NCI-H2196 (cell line): ENCODE measurements around the gene GRIK2.

ENCODE experiments used
- DNase-seq: peaks from one replicate; lab custom pipeline; 2025; ENCODE audit not compliant: unreplicated experiment; lab: John Stamatoyannopoulos, UW

GRIK2 gene

DNA sequence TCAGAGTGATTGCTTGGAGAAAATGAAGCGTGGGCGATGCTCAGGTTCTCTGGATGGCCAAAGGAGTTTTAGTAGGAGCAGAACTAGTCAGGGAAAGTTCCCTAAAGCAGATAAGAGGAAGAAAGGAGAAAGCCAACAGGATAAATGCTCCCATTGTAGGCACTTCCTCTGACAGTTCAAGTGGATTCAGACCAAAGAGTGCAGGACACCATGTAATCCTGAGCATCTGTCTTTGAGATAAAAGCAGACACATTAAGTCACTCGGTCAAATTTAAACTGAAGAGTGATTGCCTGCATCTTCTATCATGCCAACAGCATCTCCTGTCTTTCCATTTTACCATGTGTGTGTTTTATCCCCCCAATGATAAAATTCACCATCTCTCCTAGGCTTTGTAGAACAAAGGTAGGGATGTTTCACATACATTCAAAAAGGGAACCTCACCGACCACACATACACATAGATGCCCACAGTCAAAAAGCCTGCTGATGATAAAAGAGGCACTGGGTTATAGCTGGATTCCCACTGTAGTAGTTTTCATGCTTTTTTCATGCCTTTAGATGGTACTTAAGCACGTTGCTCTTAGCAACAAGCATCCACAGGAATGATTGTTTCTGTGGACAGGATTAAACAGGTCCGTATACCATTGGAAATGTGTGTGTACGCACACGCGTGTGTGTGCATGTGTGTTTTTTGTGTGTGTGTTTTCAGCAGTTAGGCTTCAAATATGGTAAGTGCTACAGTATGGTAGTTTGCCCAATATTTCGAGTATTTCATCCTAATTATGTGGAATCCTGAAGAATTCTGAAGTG, 7.0 kb downstream of the GRIK2 start:
- no peak for DNase-seq

DNA sequence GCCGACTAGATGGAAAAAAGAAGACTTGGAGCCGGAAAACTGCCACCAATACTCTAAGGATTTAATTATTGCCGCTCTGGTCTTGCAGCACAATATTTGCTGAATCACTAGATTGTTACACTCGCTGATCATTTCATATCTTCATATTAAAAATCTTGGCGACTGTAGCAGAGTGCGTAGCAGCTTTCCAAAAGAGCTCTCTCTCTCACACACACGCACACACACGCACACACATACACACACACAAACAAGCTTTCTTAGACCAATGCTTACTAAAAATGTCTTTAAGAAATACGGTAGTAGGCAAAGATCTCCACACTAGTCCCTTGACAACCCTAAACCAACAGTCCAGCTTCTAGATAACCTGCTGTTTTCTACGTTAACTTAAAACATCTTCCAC, 7.7 kb downstream of the GRIK2 start:
- no peak for DNase-seq

DNA sequence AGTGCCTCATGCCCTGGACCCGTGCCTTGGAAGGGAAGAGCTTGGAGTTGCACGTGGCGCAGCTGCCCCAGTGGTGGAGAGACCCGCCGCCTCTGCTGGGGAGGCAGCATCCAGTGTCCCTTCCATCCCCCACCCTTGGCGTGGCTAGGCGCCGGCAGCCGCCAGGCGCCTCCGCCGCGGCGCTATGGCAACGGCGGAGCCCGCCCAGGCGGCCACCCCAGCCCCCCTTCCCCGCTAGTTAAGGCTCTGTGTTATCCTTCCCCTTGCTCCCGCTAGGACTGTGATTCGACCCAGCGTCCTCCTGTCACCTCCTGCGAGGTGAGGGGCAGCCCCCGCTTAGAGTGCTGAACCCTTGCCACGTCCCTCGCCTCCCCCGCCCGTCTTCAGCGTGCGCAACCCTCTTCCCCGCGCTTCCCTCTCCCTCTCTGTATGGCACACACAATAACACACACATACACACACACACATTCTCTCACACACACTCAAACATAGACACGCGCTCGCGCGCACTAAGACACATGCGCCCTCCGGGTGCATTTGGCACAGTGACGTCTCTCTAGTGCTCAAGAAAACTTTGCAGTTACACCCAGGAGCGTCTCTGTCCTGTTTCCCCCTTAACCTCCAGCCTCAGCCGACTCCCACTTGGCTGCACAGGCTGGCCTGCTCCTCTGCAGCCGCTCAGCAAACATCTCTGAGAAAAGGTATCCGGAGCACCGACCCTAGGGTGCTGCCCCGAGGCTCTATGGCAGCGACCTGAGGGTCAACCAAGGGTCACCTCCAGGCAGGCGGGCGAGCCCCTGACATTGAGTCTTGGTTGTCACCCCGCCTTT, 8.5 kb downstream of the GRIK2 start:
- DNase-seq = peak; percentile 58

DNA sequence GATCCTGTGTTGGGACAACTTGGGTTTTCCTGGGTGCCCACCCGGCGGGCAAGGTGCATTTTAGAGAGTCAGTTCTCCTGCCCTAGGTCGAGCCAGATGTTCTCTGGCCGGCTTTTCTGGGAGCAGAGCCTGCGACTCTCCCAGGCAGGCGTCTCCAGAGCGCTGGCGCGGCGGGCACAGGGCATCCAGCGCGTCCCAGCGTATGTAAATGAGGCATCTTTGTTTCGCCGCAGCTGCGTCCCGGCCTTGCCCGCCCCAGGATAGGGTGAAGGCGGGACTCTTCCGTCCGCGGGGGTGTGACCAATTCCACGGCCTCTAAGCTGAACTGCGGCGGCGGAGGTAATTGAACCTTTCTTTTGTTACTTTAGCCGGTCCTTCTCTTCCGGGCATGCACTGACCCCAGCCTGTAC, 9.1 kb downstream of the GRIK2 start:
- peak; percentile 37 for DNase-seq

DNA sequence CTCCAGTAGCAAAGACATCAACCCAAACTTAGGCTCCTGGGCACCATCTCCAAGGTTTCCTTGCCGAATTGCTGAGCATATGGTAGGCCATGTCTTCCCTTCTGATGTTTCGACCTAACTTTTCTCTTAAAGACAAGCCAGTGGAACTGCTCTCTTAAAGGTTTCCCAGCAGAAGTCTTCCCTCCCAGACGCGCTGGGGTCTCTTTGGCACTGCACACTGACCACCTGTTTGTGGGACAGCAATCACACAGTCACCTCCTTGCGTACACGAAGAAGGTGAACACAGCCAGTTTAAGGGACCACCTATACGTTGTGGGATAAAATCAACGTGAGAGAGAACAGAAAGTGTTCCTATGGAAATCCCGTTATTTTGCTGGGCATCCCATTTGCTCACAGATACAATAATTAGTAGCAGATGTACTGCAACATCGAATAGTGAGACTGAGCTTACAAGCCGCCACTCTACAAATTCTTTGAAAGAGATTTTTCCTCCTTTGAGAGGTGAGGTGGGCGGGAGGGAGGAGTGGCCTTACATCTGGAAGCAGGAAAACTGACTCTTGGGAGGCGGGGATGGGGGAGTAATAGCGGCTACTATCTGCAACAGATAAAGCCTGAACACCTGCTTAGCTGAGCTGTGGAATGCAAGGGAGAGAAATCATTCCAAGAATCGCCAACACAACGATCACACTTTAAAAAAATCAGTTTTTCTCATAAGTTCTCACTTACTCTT, 9.9 kb downstream of the GRIK2 start:
- DNase-seq = no peak

DNA sequence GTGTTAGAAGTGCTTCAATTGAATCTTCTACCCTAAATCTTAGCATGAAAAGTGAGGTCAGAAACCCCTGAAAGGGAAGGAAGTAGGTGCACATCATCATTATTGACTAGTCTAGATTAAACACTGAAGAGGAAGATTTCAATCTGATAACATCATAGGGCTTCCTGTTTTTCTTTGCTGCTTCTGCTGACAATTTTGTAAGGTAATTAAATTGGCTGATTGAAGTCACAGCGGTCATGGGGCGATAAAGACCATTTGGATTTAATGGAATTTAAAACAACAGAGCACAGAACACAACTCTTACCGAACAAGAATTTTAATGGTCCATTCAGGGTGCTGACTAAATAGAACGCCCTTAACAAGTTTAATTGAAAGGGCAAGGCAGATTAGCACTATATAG, 11.3 kb downstream of the GRIK2 start:
- DNase-seq = no peak

DNA sequence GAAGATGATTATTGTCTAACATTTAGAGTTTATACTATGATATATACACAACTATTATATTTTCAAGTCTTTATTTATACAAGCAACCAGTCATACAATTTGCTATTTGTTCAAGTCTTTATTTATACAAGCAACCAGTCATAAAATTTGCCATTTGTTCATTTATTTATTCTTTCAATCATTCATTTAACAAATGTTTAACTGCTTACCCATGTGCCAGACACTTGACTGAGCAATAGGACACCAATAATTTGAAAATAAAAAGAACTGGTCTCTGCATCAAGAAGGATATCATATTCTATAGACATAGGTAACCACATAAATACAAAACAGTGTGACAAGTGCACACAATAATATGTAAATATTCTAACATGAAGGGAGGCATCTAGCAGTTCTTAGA, 20.3 kb downstream of the GRIK2 start:
- DNase-seq = peak; percentile 10

DNA sequence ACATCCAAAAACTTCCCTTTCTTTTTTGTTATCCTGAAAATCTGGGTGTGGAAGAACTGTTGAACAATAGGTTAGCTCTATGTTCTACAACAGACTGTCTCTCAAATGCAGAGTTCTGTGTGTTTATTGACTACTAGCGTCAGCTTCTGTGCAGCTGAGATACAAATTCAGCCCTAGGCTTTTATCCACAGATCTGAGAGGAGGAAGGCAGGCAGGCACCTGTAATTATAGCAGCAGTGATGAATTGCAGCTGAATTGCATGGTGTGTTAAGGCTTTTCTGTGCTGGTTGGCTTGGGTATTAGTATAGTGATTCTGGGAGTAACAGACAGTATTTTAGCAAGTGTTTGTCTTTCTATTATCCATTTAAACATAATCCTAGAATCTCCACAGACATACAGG, 24.4 kb downstream of the GRIK2 start:
- DNase-seq = no peak

DNA sequence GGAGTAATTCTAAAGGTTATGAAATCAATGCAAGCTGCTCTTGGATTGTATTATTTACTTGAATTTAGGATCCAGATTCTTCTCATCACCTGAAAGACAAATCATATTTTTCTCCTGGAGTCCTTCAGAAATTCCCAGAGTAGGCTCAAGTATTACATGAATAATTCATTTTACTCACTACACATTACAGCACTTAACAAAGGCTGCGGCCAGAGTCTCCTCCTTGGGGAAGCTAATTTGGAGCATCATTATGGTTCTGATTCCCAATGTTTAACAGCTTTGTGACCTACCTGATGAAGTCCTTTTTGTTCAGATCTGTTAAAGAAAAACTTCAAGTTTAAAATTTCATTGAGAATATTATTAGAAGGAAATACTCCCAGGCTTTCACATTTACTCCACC, 28.7 kb downstream of the GRIK2 start:
- no peak for DNase-seq

DNA sequence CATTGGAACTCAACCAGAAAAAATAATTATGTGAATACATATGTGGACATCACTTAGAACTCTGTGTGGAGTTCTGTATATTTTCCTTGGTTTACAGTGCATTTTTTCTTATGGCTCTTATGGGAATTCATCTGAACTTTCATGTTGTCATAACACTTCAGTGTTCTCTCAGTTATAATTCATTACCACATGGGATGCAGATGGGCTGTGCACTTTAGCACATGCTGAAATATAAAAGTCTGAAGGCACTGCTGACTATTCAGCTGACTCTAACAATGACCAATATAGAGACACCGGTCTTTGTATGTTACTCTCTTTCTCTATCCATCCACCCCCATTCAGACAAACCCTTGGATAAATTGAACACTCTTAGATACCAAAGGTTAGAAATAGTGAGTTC, 29.3 kb downstream of the GRIK2 start:
- no peak for DNase-seq

DNA sequence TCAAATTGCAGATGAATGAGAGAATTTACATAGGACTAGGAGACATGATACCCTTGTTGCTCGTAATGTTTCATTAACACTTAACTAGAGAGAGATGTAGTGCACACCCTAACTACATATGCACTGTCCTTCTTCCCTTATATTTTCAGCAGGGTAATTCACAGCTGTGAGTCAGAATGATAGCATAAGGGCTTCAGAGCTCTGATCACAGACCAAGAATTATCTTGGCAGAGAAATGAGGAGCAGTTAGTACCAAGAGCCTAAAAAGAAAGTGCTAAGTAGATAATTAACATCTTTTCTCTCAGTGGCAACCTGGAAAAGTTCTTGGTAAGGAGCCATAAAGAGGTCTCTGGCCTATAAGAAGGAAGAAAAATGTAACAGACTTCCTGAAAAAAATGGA, 35.8 kb downstream of the GRIK2 start:
- no peak for DNase-seq

DNA sequence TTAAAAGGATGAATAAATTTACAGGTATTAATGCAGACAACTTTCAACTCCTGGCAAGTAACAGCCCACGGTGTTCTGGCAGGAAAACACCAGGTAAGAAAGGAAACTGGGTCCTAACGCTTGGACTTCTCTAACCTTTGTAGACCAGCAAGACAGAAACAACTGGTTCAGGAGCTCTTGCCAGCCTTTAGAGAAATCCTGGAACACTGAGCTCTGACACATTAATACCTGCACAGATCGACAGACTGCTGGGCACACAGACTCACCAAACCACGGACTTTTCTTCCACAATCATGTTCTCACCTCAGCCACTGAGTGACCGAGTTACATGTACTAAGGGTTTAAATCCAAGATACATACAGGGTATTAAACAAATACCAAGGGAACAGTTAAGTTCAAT, 36.3 kb downstream of the GRIK2 start:
- DNase-seq = no peak

DNA sequence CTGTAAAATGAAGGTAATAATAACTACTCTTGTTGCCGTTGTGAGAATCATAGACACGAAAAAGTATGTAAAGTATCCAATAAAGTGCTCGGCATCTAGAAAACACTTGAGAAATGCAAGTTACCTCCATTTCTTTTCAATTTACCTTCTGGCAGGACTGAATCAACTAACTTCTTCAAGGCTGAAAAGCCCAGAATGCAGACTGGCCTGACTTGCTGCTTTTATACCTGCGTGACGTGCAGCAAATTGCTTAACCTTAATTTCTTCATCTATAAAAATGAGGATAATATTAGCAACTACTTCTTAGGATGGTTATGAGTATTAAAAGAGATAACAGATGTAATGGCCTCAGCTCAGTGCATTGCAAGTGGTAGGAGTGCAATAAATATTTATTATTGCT, 39.6 kb downstream of the GRIK2 start:
- DNase-seq = no peak

DNA sequence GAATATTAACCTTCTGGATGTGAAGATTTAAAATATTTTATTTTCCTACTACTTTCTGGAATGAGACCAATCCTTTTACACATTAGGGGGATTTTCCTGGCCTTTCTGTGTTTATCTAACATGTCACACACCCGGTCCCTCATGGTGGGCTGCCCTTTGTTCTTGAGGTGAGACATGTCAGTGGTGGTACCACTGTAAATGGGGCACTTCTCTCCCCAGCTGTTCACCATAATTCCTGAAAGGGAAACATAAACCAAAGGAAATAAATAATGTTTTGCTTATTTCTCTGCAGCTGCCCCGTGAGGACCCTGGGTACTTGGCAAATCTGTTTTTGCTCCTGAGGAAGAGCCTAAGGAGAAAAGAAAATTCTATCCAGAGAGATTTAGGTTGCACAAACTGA, 41.1 kb downstream of the GRIK2 start:
- DNase-seq = no peak

DNA sequence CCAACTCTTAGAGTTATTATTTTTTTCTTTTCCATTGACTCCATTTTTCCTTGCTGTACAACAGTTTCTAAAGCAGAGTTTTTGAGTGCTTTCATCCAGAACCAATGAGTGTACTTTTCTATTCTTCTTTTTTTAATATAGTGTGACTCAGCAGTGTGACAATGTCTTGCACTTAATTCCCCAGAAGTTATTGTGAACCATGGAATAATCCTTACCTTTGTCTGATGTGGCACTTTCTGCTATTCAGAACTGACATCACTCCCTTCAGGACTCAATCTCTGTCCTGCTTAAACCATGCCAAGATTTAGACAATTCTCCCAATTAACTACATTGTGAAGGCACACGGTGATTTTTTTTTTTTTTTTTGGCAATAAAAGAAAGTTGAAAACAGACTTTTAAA, 41.5 kb downstream of the GRIK2 start:
- DNase-seq = no peak

DNA sequence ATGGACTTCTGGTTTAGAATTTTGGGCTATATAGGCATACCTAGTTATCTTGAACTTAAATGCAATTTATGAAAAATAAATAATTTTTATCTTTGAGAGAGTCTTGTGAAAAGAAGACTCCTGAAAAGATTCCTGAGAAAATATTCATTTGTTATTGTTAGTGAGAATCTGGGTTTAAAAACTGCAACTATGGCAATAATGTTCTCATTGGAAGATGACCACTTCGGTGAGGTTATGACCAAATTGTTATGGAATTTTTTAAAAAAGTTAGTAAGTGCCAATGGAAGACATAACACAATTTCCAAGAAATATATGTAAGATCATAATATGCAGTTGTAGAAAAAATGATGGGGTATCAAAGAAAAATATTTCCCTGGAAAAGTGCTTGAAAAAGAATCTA, 46.3 kb downstream of the GRIK2 start:
- DNase-seq = no peak

DNA sequence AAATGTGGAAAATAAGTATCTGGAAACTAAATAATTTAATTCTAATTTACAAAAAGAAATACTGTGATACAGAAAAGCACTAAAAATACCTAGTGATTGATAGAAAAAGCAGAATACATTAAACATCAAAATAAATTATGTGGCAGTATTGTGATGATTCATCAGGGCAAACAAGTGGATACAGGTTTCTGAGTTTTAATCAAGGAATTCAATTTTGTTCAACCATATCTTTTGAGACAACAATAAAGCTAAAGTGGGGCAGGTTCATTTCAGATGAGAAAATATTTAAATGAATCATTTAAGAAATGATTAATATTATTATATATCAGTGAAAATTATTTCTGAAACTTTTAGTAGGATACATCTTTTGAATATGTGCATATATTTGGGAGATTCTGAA, 49.8 kb downstream of the GRIK2 start:
- DNase-seq = no peak

DNA sequence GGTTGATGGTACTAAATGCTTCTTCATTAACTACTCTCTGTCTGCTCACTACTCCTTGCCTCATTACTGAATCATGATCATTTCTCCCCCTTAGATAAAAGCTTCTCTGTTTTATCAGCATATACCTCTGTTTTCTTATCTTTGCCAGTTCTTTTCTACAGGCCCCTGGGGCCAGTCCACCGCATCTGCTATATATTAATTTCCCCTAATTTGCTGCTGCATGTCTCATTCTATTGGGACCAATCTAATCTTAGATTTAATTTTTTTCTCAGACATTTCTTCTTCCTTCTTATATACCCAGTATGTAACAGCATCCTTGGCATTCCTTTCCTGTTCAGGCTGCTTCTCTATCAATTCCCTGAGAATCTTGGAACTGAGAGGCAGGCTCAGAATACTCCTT, 51.2 kb downstream of the GRIK2 start:
- no peak for DNase-seq

DNA sequence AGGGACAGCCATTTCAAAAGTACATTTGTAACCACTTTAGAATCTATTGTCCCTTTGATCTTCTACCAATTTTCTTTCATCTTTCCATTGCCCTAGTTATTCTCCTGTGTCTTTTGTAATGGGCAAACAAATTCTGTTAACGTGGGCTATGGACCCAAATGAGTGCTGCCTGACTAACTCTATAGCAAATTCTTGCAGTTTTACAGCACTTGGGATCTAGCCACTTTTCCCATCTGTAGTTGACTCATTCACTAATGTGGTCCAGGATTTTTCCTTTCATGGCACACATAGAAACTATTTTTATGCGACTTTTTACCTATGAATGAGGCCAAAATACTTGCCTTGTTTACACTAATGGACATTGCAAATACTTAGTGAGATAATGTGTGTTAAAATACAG, 52.0 kb downstream of the GRIK2 start:
- no peak for DNase-seq

DNA sequence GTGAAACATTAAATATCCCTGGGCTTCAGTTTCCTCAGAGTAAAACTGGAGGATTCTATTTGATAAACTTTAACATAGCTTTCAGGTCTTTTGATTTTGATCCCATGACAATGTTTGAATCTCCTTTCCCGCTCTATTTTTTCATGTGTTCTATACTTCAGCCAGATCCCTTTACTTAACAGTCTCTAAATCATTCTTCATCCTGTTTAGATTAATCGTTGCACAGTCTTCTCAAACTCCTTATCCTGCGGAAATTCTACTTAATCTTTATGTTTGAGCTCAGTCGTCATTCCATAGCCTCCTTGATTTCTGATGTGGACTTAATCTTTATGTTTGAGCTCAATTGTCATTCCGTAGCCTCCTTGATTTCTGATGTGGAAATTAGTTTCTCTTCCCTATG, 57.4 kb downstream of the GRIK2 start:
- DNase-seq = no peak

DNA sequence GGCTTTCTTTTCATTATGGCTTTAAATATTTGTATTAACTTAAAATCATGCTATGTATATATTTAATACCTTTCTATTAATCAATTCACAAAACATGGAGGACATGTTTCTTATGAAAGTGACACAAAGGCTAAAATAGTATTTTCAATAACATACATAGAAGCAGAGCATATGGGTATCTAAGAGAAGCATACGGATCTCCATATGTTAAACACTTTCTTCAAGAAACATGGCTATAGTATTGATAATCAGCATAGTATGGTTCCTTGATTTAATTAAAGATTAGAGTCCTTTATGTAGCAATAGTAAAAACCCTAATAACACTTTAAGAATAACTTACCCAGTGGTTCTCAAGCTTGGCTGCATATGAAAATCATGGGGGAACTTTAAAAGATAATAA, 58.5 kb downstream of the GRIK2 start:
- no peak for DNase-seq

DNA sequence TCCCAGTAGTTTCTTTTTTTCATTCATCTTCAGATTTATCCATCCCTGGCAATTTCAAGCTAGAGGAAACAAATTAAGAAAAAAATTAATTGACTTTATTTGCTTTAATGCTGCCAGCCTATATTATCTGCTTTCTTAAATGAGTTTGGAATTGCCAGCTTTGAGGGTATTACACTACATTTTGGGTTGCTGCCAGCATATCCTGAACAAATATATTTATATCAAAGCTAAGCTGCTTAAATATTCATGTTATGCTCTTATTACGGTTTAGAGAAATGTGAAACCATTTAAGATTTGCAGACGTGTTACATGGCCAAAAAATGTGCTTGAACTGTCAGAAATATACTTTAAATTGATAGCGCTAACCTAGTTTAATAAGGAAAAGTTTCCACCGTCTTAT, 59.7 kb downstream of the GRIK2 start:
- DNase-seq = no peak
